ENCODE measurements around the gene LUZP2.

The LUZP2 gene

GRCh38 chr11:24734742-24735237 is 237.9 kb downstream of the LUZP2 start:
- no peak for DNase-seq

GRCh38 chr11:24738972-24739371 is 242.1 kb downstream of the LUZP2 start:
- no peak for DNase-seq

GRCh38 chr11:24739637-24740036 is 242.8 kb downstream of the LUZP2 start:
- DNase-seq, result no peak

- no peak for DNase-seq
Observed at GRCh38 chr11:24747275-24748251, 250.7 kb downstream of the LUZP2 start.

- DNase-seq, result no peak
Observed at GRCh38 chr11:24748261-24748660, 251.4 kb downstream of the LUZP2 start.

- no peak for DNase-seq
Observed at GRCh38 chr11:24754406-24754805, 257.6 kb downstream of the LUZP2 start.

GRCh38 chr11:24755260-24755839 is 258.5 kb downstream of the LUZP2 start:
- no peak for DNase-seq

GRCh38 chr11:24759742-24760141 is 262.9 kb downstream of the LUZP2 start:
- DNase-seq, result no peak

- DNase-seq, result peak; percentile 10 to 16
Observed at GRCh38 chr11:24760681-24761080, 263.8 kb downstream of the LUZP2 start.

GRCh38 chr11:24762076-24762475 is 265.2 kb downstream of the LUZP2 start:
- no peak for DNase-seq

- no peak for DNase-seq
Observed at GRCh38 chr11:24767411-24767810, 270.6 kb downstream of the LUZP2 start.

- DNase-seq, result no peak
Observed at GRCh38 chr11:24773322-24773721, 276.5 kb downstream of the LUZP2 start.

- no peak for DNase-seq
Observed at GRCh38 chr11:24779791-24780190, 282.9 kb downstream of the LUZP2 start.

GRCh38 chr11:24781288-24781687 is 284.4 kb downstream of the LUZP2 start:
- no peak for DNase-seq

- no peak for DNase-seq
Observed at GRCh38 chr11:24793479-24793878, 296.6 kb downstream of the LUZP2 start.

- DNase-seq, result no peak
Observed at GRCh38 chr11:24794064-24794463, 297.2 kb downstream of the LUZP2 start.

GRCh38 chr11:24805671-24806070 is 308.8 kb downstream of the LUZP2 start:
- DNase-seq, result no peak

- DNase-seq, result no peak
Observed at GRCh38 chr11:24808173-24808572, 311.3 kb downstream of the LUZP2 start.

- no peak for DNase-seq
Observed at GRCh38 chr11:24819006-24819405, 322.2 kb downstream of the LUZP2 start.

GRCh38 chr11:24819863-24820434 is 323.1 kb downstream of the LUZP2 start:
- no peak for DNase-seq

GRCh38 chr11:24820541-24820940 is 323.7 kb downstream of the LUZP2 start:
- no peak for DNase-seq

- no peak for DNase-seq
Observed at GRCh38 chr11:24828938-24829605, 332.2 kb downstream of the LUZP2 start.

GRCh38 chr11:24833573-24833972 is 336.7 kb downstream of the LUZP2 start:
- no peak for DNase-seq

Measured in AML-193 (cell line).